GM19025 (cell line): Measurements from ENCODE around the gene DOCK4.
A peak's percentile ranks its signal among the peaks of the same experiment; 100 is the strongest.
"Not testable (repeated sequence)": the region's sequence is repeated elsewhere in the genome, so short reads cannot be mapped to it uniquely, and the experiment has no call there.

Source experiments
- ATAC-seq: cut with Tn5 transposase; IDR thresholded peaks from one replicate; pipeline ENCODE4 v1.9.1; 2021; ENCODE audit warnings: mild to moderate bottlenecking, low read depth, moderate library complexity; ENCODE audit not compliant: unreplicated experiment

DOCK4 gene

DNA sequence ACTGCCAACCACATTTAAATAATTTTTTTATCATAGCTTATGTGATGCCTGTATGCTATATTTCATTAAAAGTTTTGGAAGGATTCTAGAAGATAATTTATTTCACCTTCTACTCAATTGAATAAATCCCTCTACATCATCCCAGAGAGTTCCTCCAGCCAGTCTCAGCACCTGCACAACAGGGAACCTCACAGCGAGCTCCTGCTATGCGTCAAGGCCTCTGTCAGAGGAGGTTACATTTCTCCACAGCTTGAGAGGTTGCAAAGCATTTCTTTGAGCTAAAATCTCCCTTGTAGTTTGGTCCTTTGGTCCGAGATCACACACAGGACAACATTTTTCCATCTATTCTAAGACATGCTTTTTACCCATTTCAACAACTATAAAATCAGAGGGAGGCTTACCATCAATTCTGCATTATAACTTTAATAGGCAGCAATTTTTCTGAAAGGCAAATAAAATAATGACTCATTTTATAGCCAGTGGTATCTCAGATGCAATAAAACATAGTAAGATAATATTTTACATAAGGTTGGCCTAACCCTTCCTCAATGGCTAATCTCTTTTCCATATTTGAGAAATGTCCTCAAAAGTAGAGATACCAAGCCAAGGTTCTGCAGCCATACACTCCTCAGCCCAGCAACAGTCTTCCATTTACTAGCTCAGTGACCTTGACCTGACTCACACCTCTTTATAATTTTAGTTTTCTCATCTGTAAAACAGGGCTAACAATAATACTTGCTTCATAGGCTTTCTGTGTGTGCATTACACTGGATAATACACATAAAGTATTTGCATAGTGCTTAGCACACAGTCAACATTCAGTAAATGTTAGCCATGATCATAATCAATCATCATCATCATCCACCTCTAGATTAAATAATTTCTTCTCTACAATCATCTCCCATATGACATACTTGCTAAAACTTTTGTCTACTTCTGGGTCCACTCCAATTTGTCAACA is 68.8 kb downstream of the DOCK4 start:
- ATAC-seq: no peak

DNA sequence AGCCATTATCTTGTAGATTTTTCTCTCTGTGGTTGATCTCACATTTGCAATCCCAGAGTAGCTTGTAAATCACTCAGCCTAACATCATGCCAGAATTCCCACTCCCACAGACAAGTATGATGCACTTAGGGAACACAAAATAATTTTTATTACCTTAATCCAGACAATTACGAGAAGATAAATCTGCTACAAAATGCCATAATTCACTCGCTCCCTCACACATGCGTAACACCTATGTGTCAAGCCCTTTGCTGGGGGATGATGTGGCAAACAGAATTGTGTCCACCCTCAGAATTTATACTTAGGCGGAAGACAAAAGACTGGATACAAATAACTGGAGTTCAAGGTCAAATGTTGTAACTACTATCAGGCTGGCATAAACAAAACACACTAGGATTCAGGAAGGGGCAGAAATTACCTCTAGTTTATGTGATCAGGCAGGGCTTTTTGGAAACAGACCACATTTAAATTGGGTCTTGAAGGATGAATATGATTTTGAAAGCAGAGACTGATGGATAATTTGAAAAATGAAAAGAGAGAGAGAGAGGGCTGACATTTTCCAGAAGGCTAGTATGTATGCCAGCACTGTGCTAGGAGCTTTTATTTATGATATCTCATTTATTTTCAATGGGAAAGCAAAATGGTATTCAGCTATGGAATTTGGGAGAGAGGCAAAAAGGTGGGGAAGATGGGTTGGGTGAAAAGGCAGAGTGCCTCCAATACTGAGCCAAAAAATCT is 69.8 kb downstream of the DOCK4 start:
- no peak for ATAC-seq

DNA sequence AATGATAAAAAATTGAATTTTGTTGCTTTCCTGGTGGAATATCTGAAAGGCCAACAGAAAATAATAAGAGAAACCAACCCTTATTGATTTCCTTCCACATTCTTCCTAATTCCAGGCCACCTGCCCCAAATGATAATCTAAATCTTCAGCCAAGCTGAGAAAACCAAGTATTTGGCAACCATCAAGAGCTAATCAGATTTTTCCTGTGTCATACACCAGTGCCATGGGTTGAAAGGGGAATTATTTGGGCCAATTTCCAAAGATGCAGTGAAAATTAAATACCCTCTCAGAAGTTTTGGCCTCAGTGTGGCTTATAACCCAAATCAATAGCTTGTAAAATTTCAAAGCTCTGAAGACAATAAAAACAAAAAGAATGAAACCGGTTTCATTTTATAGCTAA is 70.4 kb downstream of the DOCK4 start:
- ATAC-seq: no peak

DNA sequence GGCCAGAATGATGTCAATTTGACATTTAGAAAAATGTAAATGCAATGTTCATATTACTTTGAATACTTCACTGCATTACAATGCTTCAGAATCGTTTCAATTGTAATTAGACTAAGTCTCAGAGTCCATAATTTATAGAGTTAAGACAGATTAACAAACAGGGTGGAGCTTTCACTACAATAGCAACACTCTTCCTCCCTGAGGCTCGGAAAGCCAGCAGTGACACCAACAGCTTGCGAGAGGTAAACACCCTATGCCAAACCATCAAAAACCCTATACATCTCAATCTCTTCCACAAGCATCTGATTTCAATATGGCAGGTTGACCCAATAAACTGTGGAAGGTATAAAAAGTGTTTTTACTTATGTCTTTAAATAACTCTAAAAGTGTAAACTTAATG is 72.2 kb downstream of the DOCK4 start:
- no peak for ATAC-seq

DNA sequence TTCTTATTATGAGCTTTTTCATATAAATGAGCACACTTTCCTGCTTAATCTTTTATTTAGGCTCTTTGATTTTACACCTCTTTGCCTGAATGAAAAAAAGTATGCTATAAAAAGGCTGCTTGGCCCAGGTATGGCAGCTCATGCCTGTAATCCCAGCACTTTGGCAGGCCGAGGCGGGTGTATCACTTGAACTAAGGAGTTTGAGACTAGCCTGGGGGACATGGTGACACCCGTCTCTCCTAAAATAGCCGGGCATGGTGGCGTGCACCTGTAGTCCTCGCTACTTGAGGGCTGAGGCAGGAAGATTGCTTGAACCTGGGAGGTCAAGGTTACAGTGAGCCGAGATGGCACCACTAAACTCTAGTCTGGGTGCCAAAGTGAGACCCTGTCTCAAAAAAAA is 72.9 kb downstream of the DOCK4 start:
- no peak for ATAC-seq

DNA sequence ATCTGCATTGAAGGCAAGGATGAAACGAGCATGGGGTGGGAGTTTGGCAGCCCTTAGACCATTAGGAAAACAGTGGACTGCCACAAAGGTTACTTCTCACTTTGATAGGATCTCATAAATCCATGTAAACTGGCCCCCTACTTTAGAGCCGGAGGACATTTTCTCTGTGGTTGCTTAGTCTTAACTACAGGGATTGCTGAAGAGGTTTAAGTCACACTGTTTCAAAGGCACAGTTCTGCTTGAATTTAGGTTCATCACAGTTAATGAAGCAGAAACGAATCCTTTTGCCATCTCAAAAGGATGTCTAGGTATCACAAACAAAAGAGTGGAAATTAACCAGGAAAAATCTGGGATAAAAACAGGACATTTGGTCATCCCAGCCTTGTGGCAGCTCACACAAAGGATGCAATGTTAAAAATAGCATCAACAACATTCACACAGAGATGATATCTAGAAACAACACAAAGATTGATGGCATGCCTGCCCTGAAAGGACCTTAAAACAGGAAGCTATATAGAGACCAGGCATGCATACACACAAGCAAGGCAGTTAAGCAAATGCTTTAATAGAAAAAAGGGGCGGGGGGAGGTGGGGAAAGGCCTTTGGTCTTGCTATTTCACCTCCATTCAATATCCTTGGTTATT is 74.0 kb downstream of the DOCK4 start:
- ATAC-seq: no peak

DNA sequence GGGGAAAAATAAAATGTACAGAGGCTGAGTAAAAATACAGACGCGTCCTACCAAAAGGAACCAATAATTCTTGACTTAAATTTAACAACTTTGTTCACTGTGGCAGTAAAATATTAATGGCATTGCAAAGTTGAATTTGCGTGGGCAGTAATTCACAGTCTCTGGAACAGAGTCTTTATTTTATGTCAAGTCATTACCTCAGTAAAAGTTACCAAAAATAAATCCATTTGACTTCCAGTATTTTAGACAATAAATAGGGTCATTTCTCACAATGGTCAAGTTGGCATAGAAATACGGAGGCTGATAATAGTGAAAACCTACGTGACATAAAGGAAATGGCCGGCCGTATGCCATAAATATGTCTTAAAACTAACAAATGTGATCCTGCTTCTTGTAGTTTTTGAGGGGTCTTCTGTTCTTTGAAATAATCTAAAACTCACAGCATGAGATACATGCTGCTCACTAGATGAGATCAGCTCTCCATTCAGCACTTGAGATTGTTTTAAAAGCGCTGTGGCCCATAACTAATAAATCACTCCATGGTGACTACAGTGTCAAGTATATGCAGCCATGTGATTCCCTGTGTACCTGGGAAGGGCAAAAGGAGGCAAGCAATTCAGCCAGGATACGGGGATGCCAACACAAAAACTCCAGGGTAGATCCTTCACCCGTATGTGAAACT is 75.3 kb downstream of the DOCK4 start:
- ATAC-seq: no peak

DNA sequence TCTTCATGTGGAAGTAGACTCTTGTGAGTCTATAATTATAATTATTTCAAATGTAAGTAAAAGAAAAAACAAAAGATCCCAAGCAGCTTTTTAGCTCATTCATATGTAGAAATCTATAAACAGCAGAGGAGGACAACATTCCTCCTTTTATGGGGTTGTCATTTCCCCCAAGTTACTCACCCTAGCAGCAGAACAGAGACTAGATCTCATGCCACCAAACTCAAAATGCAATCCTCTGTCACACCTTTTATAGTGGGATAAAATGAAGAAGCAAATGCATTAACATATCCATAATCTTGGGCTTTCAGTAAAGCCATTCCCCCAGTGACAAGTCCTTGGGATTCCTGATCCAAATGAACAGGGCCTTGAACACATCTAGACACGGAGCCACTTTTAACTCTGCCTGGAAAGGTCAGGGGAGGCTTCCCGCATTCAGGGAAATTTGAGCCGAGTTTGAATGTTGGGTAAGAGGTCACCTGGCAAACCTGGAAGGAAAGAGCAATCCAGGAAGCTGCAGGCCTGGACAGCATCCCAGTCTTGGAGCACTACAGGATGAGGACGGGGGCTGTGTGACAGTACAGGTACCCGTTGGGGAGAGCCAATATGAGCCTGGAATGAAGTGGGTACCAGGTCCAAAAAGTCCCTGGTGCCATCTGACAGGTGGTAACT is 76.4 kb downstream of the DOCK4 start:
- ATAC-seq: no peak

DNA sequence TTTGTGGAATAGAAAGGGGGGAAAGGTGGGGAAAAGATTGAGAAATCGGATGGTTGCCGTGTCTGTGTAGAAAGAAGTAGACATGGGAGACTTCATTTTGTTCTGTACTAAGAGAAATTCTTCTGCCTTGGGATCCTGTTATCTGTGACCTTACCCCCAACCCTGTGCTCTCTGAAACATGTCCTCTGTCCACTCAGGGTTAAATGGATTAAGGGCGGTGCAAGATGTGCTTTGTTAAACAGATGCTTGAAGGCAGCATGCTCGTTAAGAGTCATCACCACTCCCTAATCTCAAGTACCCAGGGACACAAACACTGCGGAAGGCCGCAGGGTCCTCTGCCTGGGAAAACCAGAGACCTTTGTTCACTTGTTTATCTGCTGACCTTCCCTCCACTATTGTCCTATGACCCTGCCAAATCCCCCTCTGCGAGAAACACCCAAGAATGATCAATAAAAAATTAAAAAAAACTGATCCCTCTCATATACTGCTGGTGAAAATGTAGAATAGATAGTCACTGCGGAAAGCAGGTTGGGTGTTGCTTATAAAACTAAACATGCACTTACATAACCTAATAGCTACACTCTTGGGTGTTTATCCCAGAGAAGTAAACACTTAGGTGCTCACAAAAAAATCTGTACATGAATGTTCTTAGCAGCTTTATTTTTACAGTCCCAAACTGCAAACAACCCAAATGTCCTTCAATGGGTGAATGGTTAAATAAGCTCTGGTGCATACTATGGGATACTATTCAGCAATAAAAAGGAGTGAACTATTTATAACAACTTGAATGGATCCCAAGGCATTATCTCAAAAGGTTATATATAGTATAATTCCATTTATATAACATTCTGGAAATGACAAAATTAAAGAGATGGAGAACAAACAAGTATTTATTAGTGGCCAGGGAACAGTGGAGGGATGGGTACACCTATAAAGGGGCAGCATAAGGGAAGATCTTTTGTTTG is 77.5 kb downstream of the DOCK4 start:
- ATAC-seq: not testable (repeated sequence)

DNA sequence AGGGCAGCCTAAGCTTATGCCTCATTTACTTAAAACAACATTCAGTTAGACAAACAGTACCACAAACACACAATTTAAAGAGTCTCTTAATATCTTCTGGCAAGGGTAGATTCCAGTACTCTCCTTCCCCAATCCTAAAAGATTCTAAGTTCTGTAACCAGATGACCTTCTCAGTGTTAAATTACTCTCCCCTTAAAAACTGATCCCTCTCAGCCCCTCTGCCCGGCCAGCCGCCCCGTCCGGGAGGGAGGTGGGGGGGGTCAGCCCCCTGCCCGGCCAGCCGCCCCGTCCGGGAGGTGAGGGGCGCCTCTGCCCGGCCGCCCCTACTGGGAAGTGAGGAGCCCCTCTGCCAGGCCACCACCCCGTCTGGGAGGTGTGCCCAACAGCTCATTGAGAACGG is 78.2 kb downstream of the DOCK4 start:
- ATAC-seq: not testable (repeated sequence)

DNA sequence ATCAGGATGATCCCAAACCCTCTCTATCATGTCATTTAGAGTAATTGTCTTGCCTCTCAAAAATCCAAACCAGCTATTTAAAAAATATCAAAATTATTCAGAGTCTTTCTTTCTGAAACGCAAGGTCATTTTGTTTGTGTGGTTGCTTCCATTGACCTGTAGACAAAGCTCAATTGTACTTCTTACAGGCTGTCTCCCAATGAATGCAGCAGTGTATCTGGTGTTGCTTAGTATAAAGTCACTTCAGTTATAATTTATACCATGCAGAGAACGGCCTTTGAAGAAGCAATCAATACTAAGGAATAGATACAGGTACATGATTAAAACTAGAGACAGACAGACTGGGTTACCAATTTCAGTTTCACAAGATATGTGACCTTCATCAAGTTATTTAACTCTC is 80.9 kb downstream of the DOCK4 start:
- no peak for ATAC-seq

DNA sequence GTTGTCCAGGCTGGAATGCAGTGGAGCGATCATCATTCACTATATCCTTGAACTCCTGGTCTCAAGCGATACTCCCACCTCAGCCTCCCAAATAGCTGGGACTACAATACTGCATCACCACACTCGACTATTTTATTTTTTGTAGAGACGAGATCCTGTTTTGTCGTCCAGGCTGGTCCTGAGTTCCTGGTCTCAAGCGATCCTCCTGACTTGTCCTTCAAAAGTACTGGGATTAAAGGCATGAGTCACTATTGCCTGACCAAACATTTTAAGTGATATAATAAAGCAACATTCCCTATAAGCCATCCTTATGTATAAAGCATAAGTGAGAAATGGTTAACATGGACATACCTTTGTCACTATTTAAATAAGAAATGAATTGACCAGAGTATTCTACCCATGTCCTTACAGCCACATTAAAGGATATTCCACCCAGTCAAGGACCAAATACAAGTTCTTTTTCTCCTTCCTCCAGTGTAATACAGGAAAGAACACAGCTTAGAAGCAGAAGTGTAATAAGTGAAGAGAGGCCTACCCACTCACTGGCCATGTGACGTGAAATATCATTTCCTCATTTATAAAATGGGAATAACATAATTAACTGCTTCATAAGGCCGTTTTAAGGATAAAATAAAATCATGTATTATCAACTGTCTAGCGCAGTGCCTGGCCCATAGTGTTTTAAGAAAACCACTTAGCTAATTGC is 82.0 kb downstream of the DOCK4 start:
- no peak for ATAC-seq

DNA sequence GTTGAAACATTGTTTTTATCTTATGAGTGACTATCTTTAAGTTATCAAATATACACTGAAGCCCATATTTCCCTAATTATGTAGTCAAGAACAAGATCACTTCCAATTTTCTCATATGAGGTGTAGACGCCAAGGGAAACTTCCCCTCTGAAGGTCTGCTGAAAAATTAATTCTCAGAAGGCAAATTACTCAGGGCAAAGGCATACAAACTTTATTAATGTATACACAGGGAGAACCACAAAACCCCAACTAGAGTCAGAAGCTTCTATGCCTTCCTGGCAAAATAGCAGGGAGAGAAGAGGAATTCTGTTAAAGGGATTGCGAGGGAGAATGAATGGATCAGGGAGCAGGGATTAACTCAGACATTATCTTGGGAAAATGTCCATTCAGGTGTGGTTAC is 83.4 kb downstream of the DOCK4 start:
- ATAC-seq: no peak

DNA sequence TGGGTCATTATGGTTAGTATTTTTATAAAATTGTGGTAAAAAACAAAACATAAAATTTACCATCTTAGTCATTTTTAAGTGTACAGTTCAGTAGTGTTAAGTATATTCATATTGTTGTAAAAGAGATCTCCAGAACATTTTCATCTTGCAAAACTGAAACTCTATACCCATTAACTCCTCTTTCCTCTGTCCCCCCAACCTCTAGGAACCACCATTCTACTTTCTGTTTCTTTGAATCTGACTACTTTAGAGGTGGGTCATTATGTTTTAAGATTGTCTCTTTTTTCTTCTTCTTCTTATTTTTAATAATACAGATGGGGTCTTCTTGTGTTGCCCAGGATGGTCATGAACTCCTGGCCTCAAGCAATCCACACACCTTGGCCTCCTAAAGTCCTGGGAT is 84.1 kb downstream of the DOCK4 start:
- no peak for ATAC-seq

DNA sequence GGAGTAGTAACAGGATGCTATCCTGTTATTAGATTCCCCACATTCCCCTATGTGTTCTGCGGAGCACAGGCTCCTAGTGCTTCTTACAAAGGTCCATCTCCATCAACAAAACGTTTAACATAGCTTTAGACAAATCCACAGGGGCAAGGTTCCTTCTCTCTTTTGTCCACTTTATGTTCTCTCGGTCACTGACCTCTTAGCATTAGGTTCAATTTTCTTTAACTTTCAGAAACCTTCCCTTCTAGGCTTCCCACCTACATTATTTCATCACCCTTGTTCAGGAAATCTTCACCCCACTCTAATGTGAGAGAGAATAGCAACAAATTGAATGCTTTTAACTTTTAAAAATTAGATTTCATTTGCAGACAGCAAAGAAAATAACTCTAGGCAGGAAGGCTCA is 84.9 kb downstream of the DOCK4 start:
- no peak for ATAC-seq

DNA sequence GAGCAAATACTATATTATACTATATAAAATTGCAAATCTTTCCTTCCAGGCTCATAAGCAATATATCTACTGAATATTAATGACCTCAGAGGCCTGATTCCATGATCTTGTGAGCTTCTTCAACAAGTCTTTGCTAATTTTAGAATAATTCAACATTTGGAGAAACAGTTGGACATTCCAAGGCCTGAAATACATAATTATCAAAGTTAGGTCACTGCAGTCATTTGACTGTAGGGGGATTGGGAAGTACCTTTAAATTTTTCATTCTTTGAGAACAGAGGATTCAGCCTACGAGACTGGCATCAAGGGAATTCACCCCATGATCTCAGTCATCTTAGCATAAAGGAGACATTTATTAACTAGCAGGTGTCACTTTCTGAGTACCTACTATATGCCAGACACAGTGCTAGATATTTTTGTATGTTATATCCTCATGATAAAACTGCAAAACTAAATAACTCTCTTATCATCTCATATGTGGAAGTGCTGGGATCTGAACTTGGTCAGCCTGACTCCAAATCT is 85.4 kb downstream of the DOCK4 start:
- peak; percentile 75 for ATAC-seq

DNA sequence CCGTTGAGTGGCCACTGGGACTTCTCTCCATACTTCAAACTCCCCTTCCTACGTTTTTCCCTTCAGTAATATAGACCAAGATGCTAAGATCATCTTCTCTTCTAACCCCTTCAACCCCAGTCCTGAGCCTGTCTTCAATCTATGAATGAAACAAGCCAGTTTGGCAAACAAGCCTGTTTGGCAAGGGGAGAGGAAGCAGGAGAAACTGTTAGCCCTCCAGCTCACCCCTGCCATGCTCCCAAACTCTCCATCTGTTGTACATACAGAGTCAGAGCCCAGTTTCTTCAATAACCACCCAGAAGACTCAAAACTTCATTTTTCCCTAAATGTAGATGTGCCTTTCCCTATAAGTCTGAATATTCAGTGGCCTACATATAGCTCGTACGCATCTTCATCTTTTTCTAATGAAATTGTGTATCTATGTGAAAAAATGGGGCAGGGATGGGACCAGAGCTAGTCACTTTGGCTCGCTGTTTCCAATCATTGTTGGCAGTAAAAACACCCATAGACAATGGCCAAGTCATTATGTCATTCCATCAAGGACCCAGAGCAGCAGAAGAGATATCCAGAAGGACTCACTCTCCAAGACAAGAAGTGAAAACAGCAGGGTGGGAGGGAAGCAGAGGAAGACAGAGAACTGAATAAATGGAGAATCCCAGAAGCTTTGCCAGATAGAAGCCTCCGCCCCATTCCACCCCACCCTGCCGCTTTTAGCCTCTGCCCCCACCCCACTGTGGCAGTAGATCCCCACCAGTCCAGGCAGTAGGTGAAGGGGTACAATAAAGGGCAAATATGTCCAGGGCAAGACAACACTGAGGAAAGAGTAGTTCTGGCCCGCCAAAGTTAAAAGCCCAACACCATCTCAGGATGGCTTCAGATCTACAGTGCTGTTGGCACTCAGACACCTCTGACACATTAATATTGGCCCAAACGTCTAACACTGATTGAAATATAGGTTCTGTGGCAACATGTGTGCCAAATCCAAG is 87.3 kb downstream of the DOCK4 start:
- ATAC-seq: no peak
